Suppressor macrophage treated with lipopolysaccharide for 1 hour (primary cell): ENCODE measurements around the gene LTF.
A peak's percentile ranks its signal among the peaks of the same experiment; 100 is the strongest.
"Not testable (repeated sequence)": the region's sequence is repeated elsewhere in the genome, so short reads cannot be mapped to it uniquely, and the experiment has no call there.

Experiments
- DNase-seq, 3 donors: peaks; one replicate each; pipeline ENCODE4 v3.0.0-alpha.2; 2020 to 2022

LTF gene

GRCh38 chr3:46435081-46435726 is 29.5 kb downstream of the LTF start:
- no peak for DNase-seq

- DNase-seq: no peak
Measured at GRCh38 chr3:46433841-46434240, 30.9 kb downstream of the LTF start.

- not testable (repeated sequence) for DNase-seq
Measured at GRCh38 chr3:46433118-46433517, 31.6 kb downstream of the LTF start.

- not testable (repeated sequence) for DNase-seq
Measured at GRCh38 chr3:46431905-46432304, 32.8 kb downstream of the LTF start.

GRCh38 chr3:46430879-46431278 is 33.8 kb downstream of the LTF start:
- DNase-seq: not testable (repeated sequence)

- no peak for DNase-seq
Measured at GRCh38 chr3:46429671-46430070, 35.0 kb downstream of the LTF start.

GRCh38 chr3:46429250-46429649 is 35.5 kb downstream of the LTF start:
- no peak for DNase-seq

- DNase-seq: no peak
Measured at GRCh38 chr3:46427916-46428833, 36.5 kb downstream of the LTF start.

GRCh38 chr3:46427404-46427803 is 37.3 kb downstream of the LTF start:
- not testable (repeated sequence) for DNase-seq

- not testable (repeated sequence) for DNase-seq
Measured at GRCh38 chr3:46426476-46426875, 38.2 kb downstream of the LTF start.

- DNase-seq: peak; percentile 44 to 46 (median 45)
Measured at GRCh38 chr3:46423588-46423987, 41.1 kb downstream of the LTF start.

- DNase-seq: no peak
Measured at GRCh38 chr3:46422617-46423016, 42.1 kb downstream of the LTF start.

- no peak for DNase-seq
Measured at GRCh38 chr3:46420931-46421330, 43.8 kb downstream of the LTF start.

GRCh38 chr3:46419816-46420215 is 44.9 kb downstream of the LTF start:
- no peak for DNase-seq

GRCh38 chr3:46417841-46418611 is 46.7 kb downstream of the LTF start:
- DNase-seq: no peak

- DNase-seq: no peak
Measured at GRCh38 chr3:46416811-46417510, 47.7 kb downstream of the LTF start.

GRCh38 chr3:46416125-46416810 is 48.4 kb downstream of the LTF start:
- DNase-seq: peak in 2 of 3 donors; percentile 36 to 38

- DNase-seq: no peak
Measured at GRCh38 chr3:46414739-46415138, 50.0 kb downstream of the LTF start.

GRCh38 chr3:46413951-46414350 is 50.8 kb downstream of the LTF start:
- peak; percentile 54 to 65 (median 62) for DNase-seq

- peak in 1 of 3 donors; percentile 48 for DNase-seq
Measured at GRCh38 chr3:46412786-46413298, 51.9 kb downstream of the LTF start.

- DNase-seq: no peak
Measured at GRCh38 chr3:46411271-46411670, 53.4 kb downstream of the LTF start.

GRCh38 chr3:46410669-46411068 is 54.0 kb downstream of the LTF start:
- peak in 1 of 3 donors; percentile 29 for DNase-seq
